Parietal lobe (tissue), 1 donor: ENCODE results near the gene HK1. TPM values are rescaled to one million over a fixed set of nuclear protein-coding genes. Genes with fewer than 3 reads are reported as not detected.

Experiments used
- total RNA-seq: library from RNA; depleted of rRNA; stranded (reverse); fragments of >200 nt; gene quantifications from one replicate; pipeline ENCODE4 v1.2.3, GENCODE V29; 2014

Gene HK1
- total RNA-seq: 92.3 TPM

GRCh38 chr10:69278446-69278963 is at the start of gene HK1:
Gene HK1, plus strand, starts transcription at chr10:69278496.

GRCh38 chr10:69416695-69417094 is 138.4 kb downstream of the HK1 start, which contains the start of gene TACR2:
Gene TACR2, minus strand, starts transcription at chr10:69416918. Its CDS starts 595 bp downstream, at chr10:69416323.

GRCh38 chr10:69451209-69451783 is 173.0 kb downstream of the HK1 start, which contains the start of gene TSPAN15:
Gene TSPAN15, plus strand, starts transcription at chr10:69451465. Its CDS starts 130 bp downstream, at chr10:69451595.

Other genes starting within 250 kb of the HK1 start
- gene SRGN, start 190.4 kb upstream of the HK1 start, total RNA-seq: 8.1 TPM
- gene VPS26A, start 154.3 kb upstream of the HK1 start, total RNA-seq: 43.2 TPM
- gene SUPV3L1, start 98.3 kb upstream of the HK1 start, total RNA-seq: 41.0 TPM
- 3.1 TPM for gene HKDC1, start 58.2 kb upstream of the HK1 start, total RNA-seq
- gene TACR2, start 138.4 kb downstream of the HK1 start, total RNA-seq: 1.3 TPM
- gene TSPAN15, start 173.0 kb downstream of the HK1 start, total RNA-seq: 5.0 TPM